Adrenal gland (tissue), 12 donors: Measurements from ENCODE around the gene CDHR5. TPM values are rescaled to one million over a fixed set of nuclear protein-coding genes. Genes with fewer than 3 reads are reported as not detected.
A peak's percentile ranks its signal among the peaks of the same experiment; 100 is the strongest.

Experiments used
- DNase-seq, 7 donors: peaks; one replicate each; pipeline ENCODE4 v3.0.0-alpha.2; 2019 to 2020
- H3K27ac ChIP-seq, 5 donors: fragments of 200-600 bp; sonication (generic) in 4 of 5; 1 replicate in 3 of 5; 2 replicates in 2 of 5; pipeline versions ENCODE4 v1.5.1 to v1.8.0; 2016 to 2020; ENCODE audit warnings: mild to moderate bottlenecking in 1 of 5
- H3K27me3 ChIP-seq: fragments of 200-600 bp; 2 replicates; pipeline ENCODE4 v1.8.0; 2021
- H3K36me3 ChIP-seq, 2 donors: fragments of 200-600 bp; replicated peaks in 1 of 2; 1 replicate in 1 of 2; 2 replicates in 1 of 2; pipeline versions ENCODE4 v1.5.1 to v1.8.0; 2018 to 2022
- H3K4me1 ChIP-seq, 2 donors: fragments of 200-600 bp; replicated peaks in 1 of 2; 1 replicate in 1 of 2; 2 replicates in 1 of 2; pipeline versions ENCODE4 v1.5.1 to v1.8.0; 2018 to 2021
- H3K4me3 ChIP-seq, 4 donors: fragments of 200-600 bp; sonication (generic) in 3 of 4; one replicate each; pipeline ENCODE4 v1.5.1; 2016 to 2018
- H3K9me3 ChIP-seq, 3 donors: fragments of 200-600 bp; sonication (generic) in 1 of 3; replicated peaks in 1 of 3; 1 replicate in 2 of 3; 2 replicates in 1 of 3; pipeline versions ENCODE4 v1.5.1 to v1.8.0; 2016 to 2021
- POLR2A ChIP-seq, 2 donors: fragments of 450-650 bp; IDR thresholded peaks; one replicate each; pipeline ENCODE4 v1.6.1; 2017; ENCODE audit warnings: antibody characterized with exemption in 2 of 2, mild to moderate bottlenecking in 2 of 2, moderate library complexity in 1 of 2
- WGBS, 4 donors: extraction: QIAGEN DNeasy Blood & Tissue Kit in 2 of 4; methylation state at CpG; one replicate each; pipeline versions ENCODE4 v1.1.5 to v1.1.7; 2013 to 2017; 5-methylcytosine and 5-hydroxymethylcytosine counted together
- intact Hi-C, 2 donors: fragments of 100-400 bp; cut with DNase I; formaldehyde crosslinking; loops; one replicate each; pipeline versions ENCODE4 v1.14.1 to v1.15.0; 2022 to 2023
- polyA plus RNA-seq, 3 donors: library from polyadenylated mRNA; stranded (reverse); fragments of 200-250 nt in 2 of 3; fragments of 350-450 nt in 1 of 3; fragmentation: Illumina TruSeq in 1 of 3; extraction: RNeasy Lipid Tissue Mini Kit (QIAGEN cat#74804) in 1 of 3; gene quantifications; one replicate each; pipeline ENCODE4 v1.2.3, GENCODE V29; 2013 to 2014
- total RNA-seq, 9 donors: library from RNA; depleted of rRNA in 4 of 9; stranded (reverse); fragments of >200 nt in 4 of 9; fragments of 120-200 nt in 1 of 9; fragmentation: NEBNext Ultra II Directional in 1 of 9; extraction: Animal tissue kit (Norgen Biotek cat#: 25700) in 1 of 9; gene quantifications; one replicate each; pipeline versions ENCODE4 v1.1.0 to v1.2.4, GENCODE V29; 2013 to 2023
- TF ChIP-seq, protein P1 (sequence below), 6 experiments: fragments of 450-650 bp in 4 of 6; fragments of 200-600 bp in 2 of 6; sonication (generic) in 1 of 6; IDR thresholded peaks; 1 replicate in 5 of 6; 2 replicates in 1 of 6; pipeline versions ENCODE4 v1.5.1 to v1.8.0; 2016 to 2021; ENCODE audit warnings: antibody characterized with exemption in 6 of 6, mild to moderate bottlenecking in 2 of 6, moderate library complexity in 1 of 6
- donor health status: healthy with polysubstance abuse.
- donor health status: Bipolar disorder and iron deficiency.
- donor health status: DM: yes; HTN: yes; CAD: no.
- donor health status: DM: no; HTN: no; CAD: no.
- donor health status: DM: no; HTN: no; CAD: no.
- donor health status: DM: yes; HTN: yes; CAD: no.

Gene CDHR5
- total and polyA plus RNA-seq, 12 donors = 0.31 to 5.2 (median 0.93) TPM; not detected in 1

- no peaks in the 10 kb centered on the region for H3K27me3 ChIP-seq
- H3K9me3 ChIP-seq = no peaks in the 10 kb centered on the region
- peak within 1 kb of the TSS in 3 of 4 donors; percentile 28 to 66 (median 35) for H3K4me3 ChIP-seq
- H3K4me1 ChIP-seq = peaks cover 0 to 14% of the 10 kb centered on the region in 2 donors
- peak; percentile 57 to 81 for TF ChIP-seq POLR2A (IDR thresholded peaks at IDR 0.05)
- TF ChIP-seq, protein P1, sequence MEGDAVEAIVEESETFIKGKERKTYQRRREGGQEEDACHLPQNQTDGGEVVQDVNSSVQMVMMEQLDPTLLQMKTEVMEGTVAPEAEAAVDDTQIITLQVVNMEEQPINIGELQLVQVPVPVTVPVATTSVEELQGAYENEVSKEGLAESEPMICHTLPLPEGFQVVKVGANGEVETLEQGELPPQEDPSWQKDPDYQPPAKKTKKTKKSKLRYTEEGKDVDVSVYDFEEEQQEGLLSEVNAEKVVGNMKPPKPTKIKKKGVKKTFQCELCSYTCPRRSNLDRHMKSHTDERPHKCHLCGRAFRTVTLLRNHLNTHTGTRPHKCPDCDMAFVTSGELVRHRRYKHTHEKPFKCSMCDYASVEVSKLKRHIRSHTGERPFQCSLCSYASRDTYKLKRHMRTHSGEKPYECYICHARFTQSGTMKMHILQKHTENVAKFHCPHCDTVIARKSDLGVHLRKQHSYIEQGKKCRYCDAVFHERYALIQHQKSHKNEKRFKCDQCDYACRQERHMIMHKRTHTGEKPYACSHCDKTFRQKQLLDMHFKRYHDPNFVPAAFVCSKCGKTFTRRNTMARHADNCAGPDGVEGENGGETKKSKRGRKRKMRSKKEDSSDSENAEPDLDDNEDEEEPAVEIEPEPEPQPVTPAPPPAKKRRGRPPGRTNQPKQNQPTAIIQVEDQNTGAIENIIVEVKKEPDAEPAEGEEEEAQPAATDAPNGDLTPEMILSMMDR (IDR thresholded peaks at IDR 0.05) = no peak
- peak within 1 kb of the TSS; percentile 41 to 98 (median 84) for H3K27ac ChIP-seq
- peaks cover 0 to 32% of the 10 kb centered on the region in 2 donors for H3K36me3 ChIP-seq
- 33 to 54% (median 49%) methylated on average over 23 to 66 of the region's 66 CpGs for WGBS, 4 donors
- DNase-seq = peak; percentile 80 to 96 (median 88)
- intact Hi-C loops = no loop called here
Observed at GRCh38 chr11:615504-616319, 9.0 kb downstream of the CDHR5 start, which contains the start of gene IRF7. Gene IRF7 (minus strand): TSS chr11:615950. CDS start chr11:615364, 586 bp downstream.

- TF ChIP-seq, protein P1 (IDR thresholded peaks at IDR 0.05) = no peak
- TF ChIP-seq POLR2A (IDR thresholded peaks at IDR 0.05) = no peak
- Histone ChIP-seq H3K4me1 (peaks cover 0 to 14% of the 10 kb centered on the region in 2 donors), H3K4me3 (peak overlapping the region in 3 of 4 donors; percentile 23 to 66 (median 28)), H3K36me3 (peaks cover 0 to 41% of the 10 kb centered on the region in 2 donors), H3K27me3 (no peaks in the 10 kb centered on the region), H3K9me3 (no peaks in the 10 kb centered on the region), H3K27ac (peak overlapping the region in 4 of 5 donors; percentile 66 to 98 (median 86))
- WGBS, 4 donors = 64 to 89% (median 73%) methylated on average over 21 to 68 of the region's 68 CpGs
- peak in 1 of 7 donors; percentile 56 for DNase-seq
- intact Hi-C loops = loop anchor here in 1 of 2 donors (5.0 kb wide), 1 partner anchor 58 kb away; no protein-coding TSS in a partner anchor
Observed at GRCh38 chr11:614623-615503, 9.9 kb downstream of the CDHR5 start.

DNA sequence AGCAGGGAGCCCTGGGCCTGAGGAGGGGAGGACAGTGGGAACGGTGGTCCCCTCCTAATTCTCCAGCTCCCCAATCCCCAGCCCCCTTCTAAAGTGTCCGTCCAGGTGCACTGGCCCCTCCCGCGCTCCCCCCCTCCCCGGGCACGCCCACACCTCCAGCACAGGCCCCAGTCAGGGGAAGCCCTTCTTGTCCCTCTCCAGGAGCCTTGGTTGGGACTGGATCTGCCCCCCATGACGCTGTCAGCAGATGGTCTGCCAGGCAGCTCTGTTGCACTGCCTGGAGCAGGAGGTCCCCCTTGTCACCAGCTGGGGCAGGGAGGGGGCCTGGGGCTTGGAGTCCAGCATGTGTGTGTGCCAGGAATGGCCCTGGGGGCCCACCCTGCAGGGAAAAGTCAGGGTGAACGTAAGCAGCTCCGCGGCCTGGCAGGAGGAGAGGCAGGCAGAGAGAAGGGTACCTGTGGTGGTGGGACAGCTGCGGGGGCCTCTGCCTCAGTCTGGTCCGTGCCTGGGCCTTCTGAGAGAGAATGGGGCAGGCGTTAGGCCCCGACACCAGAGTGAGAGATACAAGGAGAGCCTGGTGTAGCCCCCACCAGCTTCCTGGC lies 10.6 kb downstream of the CDHR5 start:
- no peak for TF ChIP-seq POLR2A (IDR thresholded peaks at IDR 0.05)
- TF ChIP-seq, protein P1 (IDR thresholded peaks at IDR 0.05) = no peak
- intact Hi-C loops = loop anchor here in 1 of 2 donors (5.0 kb wide), 1 partner anchor 57 kb away; no protein-coding TSS in a partner anchor
- H3K4me3 ChIP-seq = no peak overlapping the region

More for the DNA sequence above, 10.6 kb downstream of the CDHR5 start:
- peak in 1 of 7 donors; percentile 54 for DNase-seq
- 77 to 83% (median 80%) methylated on average over 6 to 14 of the region's 14 CpGs for WGBS, 4 donors
- Histone ChIP-seq H3K9me3 (no peaks in the 10 kb centered on the region), H3K27me3 (no peaks in the 10 kb centered on the region), H3K4me1 (peaks cover 0 to 14% of the 10 kb centered on the region in 2 donors), H3K27ac (peak overlapping the region in 2 of 5 donors; percentile 12 to 98), H3K36me3 (peaks cover 0 to 48% of the 10 kb centered on the region in 2 donors)
